Mesendoderm (in vitro differentiated cells): ENCODE results near the gene ZCCHC2.

ENCODE experiments used
- DNase-seq: peaks from one replicate; pipeline ENCODE4 v3.0.0; 2013
- H2AK5ac ChIP-seq: 2 replicates; pipeline ENCODE4 v1.6.1; 2013; ENCODE audit warnings: low read length, inconsistent platforms
- H2BK120ac ChIP-seq: 2 replicates; pipeline ENCODE4 v1.6.1; 2013; ENCODE audit warnings: low read depth, mild to moderate bottlenecking, low read length, moderate library complexity, mixed read lengths
- H2BK15ac ChIP-seq: replicated peaks from 2 replicates; pipeline ENCODE4 v1.6.1; 2013; ENCODE audit warnings: low read depth, mild to moderate bottlenecking, moderate library complexity
- H2BK5ac ChIP-seq: 2 replicates; pipeline ENCODE4 v1.6.1; 2013; ENCODE audit warnings: low read length, inconsistent platforms
- H3K18ac ChIP-seq: 2 replicates; pipeline ENCODE4 v1.6.1; 2013; ENCODE audit warnings: mild to moderate bottlenecking, low read length, mixed read lengths
- H3K23ac ChIP-seq: one replicate; pipeline ENCODE4 v1.6.1; 2013; ENCODE audit warnings: low read length
- H3K27ac ChIP-seq: 2 replicates; pipeline ENCODE4 v1.5.1; 2013; ENCODE audit warnings: low read depth, mild to moderate bottlenecking, inconsistent platforms, low read length, moderate library complexity
- H3K27me3 ChIP-seq: 2 replicates; pipeline ENCODE4 v1.6.1; 2013; ENCODE audit warnings: low read length, control low read depth, mild to moderate bottlenecking, inconsistent platforms; ENCODE audit not compliant: insufficient read depth, poor library complexity
- H3K36me3 ChIP-seq: 2 replicates; pipeline ENCODE4 v1.6.1; 2013; ENCODE audit warnings: low read length, inconsistent platforms; ENCODE audit not compliant: control insufficient read depth, insufficient read depth
- H3K4ac ChIP-seq: one replicate; pipeline ENCODE4 v1.6.1; 2013; ENCODE audit warnings: low read depth, mild to moderate bottlenecking, low read length, moderate library complexity
- H3K4me1 ChIP-seq: 2 replicates; pipeline ENCODE4 v1.6.1; 2013; ENCODE audit warnings: low read depth, low read length, inconsistent platforms; ENCODE audit not compliant: control insufficient read depth
- H3K4me2 ChIP-seq: 2 replicates; pipeline ENCODE4 v1.6.1; 2013; ENCODE audit warnings: low read length
- H3K4me3 ChIP-seq: 2 replicates; pipeline ENCODE4 v1.5.1; 2013; ENCODE audit warnings: mild to moderate bottlenecking, low read length
- H3K56ac ChIP-seq: one replicate; pipeline ENCODE4 v1.6.1; 2013; ENCODE audit warnings: low read length
- H3K79me1 ChIP-seq: 2 replicates; pipeline ENCODE4 v1.6.1; 2013; ENCODE audit warnings: low read length, inconsistent platforms
- H3K79me2 ChIP-seq: 2 replicates; pipeline ENCODE4 v1.6.1; 2013; ENCODE audit warnings: mild to moderate bottlenecking, low read length; ENCODE audit not compliant: control insufficient read depth, insufficient read depth
- H3K9ac ChIP-seq: 2 replicates; pipeline ENCODE4 v1.6.1; 2013; ENCODE audit warnings: low read length, inconsistent platforms
- H4K5ac ChIP-seq: one replicate; pipeline ENCODE4 v1.6.1; 2013; ENCODE audit warnings: low read length
- H4K8ac ChIP-seq: one replicate; pipeline ENCODE4 v1.6.1; 2013; ENCODE audit warnings: low read depth, mild to moderate bottlenecking, control low read depth, low read length, moderate library complexity
- WGBS: extraction: QIAGEN DNeasy Blood & Tissue Kit; methylation state at CpG from one replicate; pipeline ENCODE4 v1.1.7; 2013; ENCODE audit warnings: low lambda C conversion rate, missing lambda C conversion rate; ENCODE audit not compliant: insufficient coverage; ENCODE audit errors: extremely low coverage; 5-methylcytosine and 5-hydroxymethylcytosine counted together

The ZCCHC2 gene

GRCh38 chr18:62564044-62564443 is 41.2 kb downstream of the ZCCHC2 start:
- H3K4me1 ChIP-seq: no peaks in the 10 kb centered on the region
- H3K4ac ChIP-seq: no peak overlapping the region
- H3K9ac ChIP-seq: no peak overlapping the region
- H3K56ac ChIP-seq: no peak overlapping the region
- H2BK120ac ChIP-seq: no peak overlapping the region
- H4K5ac ChIP-seq: no peak overlapping the region
- H2BK5ac ChIP-seq: no peak overlapping the region
- no peak overlapping the region for H3K27ac ChIP-seq
- H3K18ac ChIP-seq: no peak overlapping the region
- H3K79me2 ChIP-seq: no peaks in the 10 kb centered on the region
- H3K79me1 ChIP-seq: no peaks in the 10 kb centered on the region
- H2BK15ac ChIP-seq: no peak overlapping the region
- H3K4me2 ChIP-seq: no peak overlapping the region
- H3K27me3 ChIP-seq: no peaks in the 10 kb centered on the region
- no peaks in the 10 kb centered on the region for H3K36me3 ChIP-seq
- DNase-seq: no peak
- H3K23ac ChIP-seq: no peak overlapping the region
- no CpG with 5 or more reads among the region's 3 CpGs for WGBS
- H3K4me3 ChIP-seq: no peak overlapping the region
- no peak overlapping the region for H2AK5ac ChIP-seq
- H4K8ac ChIP-seq: no peak overlapping the region

DNA sequence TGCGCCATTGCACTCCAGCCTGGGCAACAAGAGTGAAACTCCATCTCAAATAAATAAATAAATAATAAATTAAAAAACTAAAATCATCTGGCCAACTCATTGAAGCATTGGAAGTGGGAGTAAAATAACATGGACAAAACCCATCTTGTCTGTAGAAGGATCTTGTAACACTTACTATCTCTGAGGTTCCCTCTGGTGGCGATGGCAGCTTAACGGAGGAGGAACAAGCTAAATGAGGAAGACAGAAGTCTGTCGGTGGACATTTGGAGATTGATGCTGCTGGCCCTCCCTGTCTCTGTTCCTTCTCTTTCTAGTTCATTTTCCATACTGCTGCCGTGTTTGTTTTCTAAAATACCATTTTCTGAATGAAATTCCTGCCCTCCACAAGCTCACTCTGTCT is 43.4 kb downstream of the ZCCHC2 start:
- Histone ChIP-seq H2BK5ac (no peak overlapping the region), H3K27me3 (no peaks in the 10 kb centered on the region), H4K8ac (no peak overlapping the region), H3K4me1 (no peaks in the 10 kb centered on the region), H2BK120ac (no peak overlapping the region), H3K4me2 (no peak overlapping the region), H3K4me3 (no peak overlapping the region), H3K36me3 (no peaks in the 10 kb centered on the region), H2AK5ac (no peak overlapping the region), H3K23ac (no peak overlapping the region), H3K79me2 (no peaks in the 10 kb centered on the region), H3K27ac (no peak overlapping the region), H3K4ac (no peak overlapping the region), H3K18ac (no peak overlapping the region), H2BK15ac (no peak overlapping the region), H3K9ac (no peak overlapping the region), H3K79me1 (no peaks in the 10 kb centered on the region), H3K56ac (no peak overlapping the region), H4K5ac (no peak overlapping the region)
- peak; percentile 65 for DNase-seq
- WGBS: no CpG with 5 or more reads among the region's 5 CpGs

DNA sequence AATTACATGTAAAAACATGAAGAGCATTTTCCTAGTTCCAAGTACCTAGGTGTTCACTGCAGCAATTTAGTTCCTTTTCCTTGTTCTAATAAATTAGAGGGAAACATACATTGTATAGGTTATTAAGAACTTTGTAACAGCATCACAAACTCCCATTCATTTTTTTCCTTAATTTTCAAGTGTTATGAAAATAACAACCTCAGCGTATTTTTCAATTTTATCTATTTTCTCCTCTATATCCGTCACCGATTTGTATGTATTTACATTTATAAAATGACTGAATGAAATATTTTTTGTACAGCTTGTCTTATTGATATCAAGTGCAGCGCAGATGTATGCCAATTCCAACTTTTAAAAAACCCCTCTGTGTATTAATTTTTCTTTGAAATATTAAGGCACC is 44.0 kb downstream of the ZCCHC2 start:
- no peak overlapping the region for H2AK5ac ChIP-seq
- H4K5ac ChIP-seq: no peak overlapping the region
- H3K4ac ChIP-seq: no peak overlapping the region
- no peaks in the 10 kb centered on the region for H3K36me3 ChIP-seq
- no peaks in the 10 kb centered on the region for H3K4me1 ChIP-seq
- H3K4me2 ChIP-seq: no peak overlapping the region
- H3K9ac ChIP-seq: no peak overlapping the region
- H3K18ac ChIP-seq: no peak overlapping the region
- no peak overlapping the region for H2BK15ac ChIP-seq
- no peak overlapping the region for H2BK120ac ChIP-seq
- H2BK5ac ChIP-seq: no peak overlapping the region
- no peak for DNase-seq
- H3K27me3 ChIP-seq: no peaks in the 10 kb centered on the region
- H3K79me1 ChIP-seq: no peaks in the 10 kb centered on the region
- H3K27ac ChIP-seq: no peak overlapping the region
- H3K79me2 ChIP-seq: no peaks in the 10 kb centered on the region
- no peak overlapping the region for H3K56ac ChIP-seq
- WGBS: 100% methylated on average over 3 of the region's 4 CpGs
- H4K8ac ChIP-seq: no peak overlapping the region
- no peak overlapping the region for H3K4me3 ChIP-seq
- no peak overlapping the region for H3K23ac ChIP-seq

DNA sequence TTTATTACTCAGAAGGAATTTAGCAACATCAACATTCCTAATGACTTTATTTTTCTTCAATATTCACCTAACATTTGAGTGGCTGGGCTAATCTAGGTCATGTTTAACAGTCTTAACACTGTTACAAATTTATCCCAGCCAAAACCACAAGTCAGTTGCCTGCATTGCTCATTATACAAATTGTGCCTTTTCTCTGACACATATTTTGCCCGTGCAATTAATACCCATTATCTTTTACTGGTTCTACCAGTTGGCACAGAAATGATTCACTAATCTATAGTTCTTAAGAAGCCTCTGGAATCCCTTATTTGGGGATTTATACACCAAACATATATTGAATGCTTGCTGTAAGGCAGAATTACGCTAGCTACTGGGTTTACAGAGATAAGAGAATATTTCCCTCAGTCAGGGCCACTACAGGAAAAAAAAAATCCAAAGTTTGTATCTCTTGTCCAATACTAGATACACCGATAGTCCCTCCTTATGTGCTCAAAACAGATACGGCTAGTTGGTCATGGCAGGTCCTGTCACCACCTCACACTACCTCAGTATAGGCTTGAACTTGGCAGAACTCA is 46.3 kb downstream of the ZCCHC2 start:
- Histone ChIP-seq H3K23ac (no peak overlapping the region), H3K4me1 (no peaks in the 10 kb centered on the region), H3K9ac (no peak overlapping the region), H3K4ac (no peak overlapping the region), H3K56ac (no peak overlapping the region), H3K4me2 (no peak overlapping the region), H3K79me1 (no peaks in the 10 kb centered on the region), H2BK15ac (no peak overlapping the region), H4K8ac (no peak overlapping the region), H4K5ac (no peak overlapping the region), H3K79me2 (no peaks in the 10 kb centered on the region), H2BK5ac (no peak overlapping the region), H2AK5ac (no peak overlapping the region), H2BK120ac (no peak overlapping the region), H3K27me3 (no peaks in the 10 kb centered on the region), H3K36me3 (no peaks in the 10 kb centered on the region), H3K4me3 (no peak overlapping the region), H3K18ac (no peak overlapping the region), H3K27ac (no peak overlapping the region)
- WGBS: no CpG with 5 or more reads among the region's 4 CpGs
- no peak for DNase-seq

- H3K36me3 ChIP-seq: no peaks in the 10 kb centered on the region
- H3K9ac ChIP-seq: no peak overlapping the region
- H3K23ac ChIP-seq: no peak overlapping the region
- no peak overlapping the region for H2BK5ac ChIP-seq
- no peak overlapping the region for H4K5ac ChIP-seq
- H3K79me1 ChIP-seq: no peaks in the 10 kb centered on the region
- H3K18ac ChIP-seq: no peak overlapping the region
- no peak overlapping the region for H2AK5ac ChIP-seq
- H3K4me1 ChIP-seq: no peaks in the 10 kb centered on the region
- H2BK120ac ChIP-seq: no peak overlapping the region
- H3K56ac ChIP-seq: no peak overlapping the region
- no peak overlapping the region for H3K4ac ChIP-seq
- DNase-seq: no peak
- WGBS: no CpG with 5 or more reads among the region's 4 CpGs
- no peak overlapping the region for H2BK15ac ChIP-seq
- H3K79me2 ChIP-seq: no peaks in the 10 kb centered on the region
- H3K4me2 ChIP-seq: no peak overlapping the region
- no peak overlapping the region for H3K4me3 ChIP-seq
- H3K27me3 ChIP-seq: no peaks in the 10 kb centered on the region
- no peak overlapping the region for H4K8ac ChIP-seq
- H3K27ac ChIP-seq: no peak overlapping the region
These were observed 48.2 kb downstream of the ZCCHC2 start for GRCh38 chr18:62571037-62571436.

GRCh38 chr18:62571648-62572047 is 48.8 kb downstream of the ZCCHC2 start:
- H3K36me3 ChIP-seq: no peaks in the 10 kb centered on the region
- no peak overlapping the region for H3K9ac ChIP-seq
- H2BK120ac ChIP-seq: no peak overlapping the region
- H3K27ac ChIP-seq: no peak overlapping the region
- no peaks in the 10 kb centered on the region for H3K27me3 ChIP-seq
- no CpG with 5 or more reads among the region's 3 CpGs for WGBS
- no peak overlapping the region for H4K8ac ChIP-seq
- no peak overlapping the region for H4K5ac ChIP-seq
- H3K79me1 ChIP-seq: no peaks in the 10 kb centered on the region
- H3K4me2 ChIP-seq: no peak overlapping the region
- H3K4ac ChIP-seq: no peak overlapping the region
- H3K79me2 ChIP-seq: no peaks in the 10 kb centered on the region
- no peak overlapping the region for H2BK5ac ChIP-seq
- no peak overlapping the region for H2AK5ac ChIP-seq
- H3K4me3 ChIP-seq: no peak overlapping the region
- DNase-seq: no peak
- no peak overlapping the region for H3K23ac ChIP-seq
- H3K56ac ChIP-seq: no peak overlapping the region
- no peaks in the 10 kb centered on the region for H3K4me1 ChIP-seq
- no peak overlapping the region for H2BK15ac ChIP-seq
- no peak overlapping the region for H3K18ac ChIP-seq
